Measurements from ENCODE around the gene DNAJA2. TPM values are rescaled to one million over a fixed set of nuclear protein-coding genes. Genes with fewer than 3 reads are reported as not detected.

The DNAJA2 gene
- total RNA-seq (2022; extraction: Qiagen RNA extraction), result 71.3 to 85.7 TPM (median 72.8 TPM) in 5 replicates

DNA sequence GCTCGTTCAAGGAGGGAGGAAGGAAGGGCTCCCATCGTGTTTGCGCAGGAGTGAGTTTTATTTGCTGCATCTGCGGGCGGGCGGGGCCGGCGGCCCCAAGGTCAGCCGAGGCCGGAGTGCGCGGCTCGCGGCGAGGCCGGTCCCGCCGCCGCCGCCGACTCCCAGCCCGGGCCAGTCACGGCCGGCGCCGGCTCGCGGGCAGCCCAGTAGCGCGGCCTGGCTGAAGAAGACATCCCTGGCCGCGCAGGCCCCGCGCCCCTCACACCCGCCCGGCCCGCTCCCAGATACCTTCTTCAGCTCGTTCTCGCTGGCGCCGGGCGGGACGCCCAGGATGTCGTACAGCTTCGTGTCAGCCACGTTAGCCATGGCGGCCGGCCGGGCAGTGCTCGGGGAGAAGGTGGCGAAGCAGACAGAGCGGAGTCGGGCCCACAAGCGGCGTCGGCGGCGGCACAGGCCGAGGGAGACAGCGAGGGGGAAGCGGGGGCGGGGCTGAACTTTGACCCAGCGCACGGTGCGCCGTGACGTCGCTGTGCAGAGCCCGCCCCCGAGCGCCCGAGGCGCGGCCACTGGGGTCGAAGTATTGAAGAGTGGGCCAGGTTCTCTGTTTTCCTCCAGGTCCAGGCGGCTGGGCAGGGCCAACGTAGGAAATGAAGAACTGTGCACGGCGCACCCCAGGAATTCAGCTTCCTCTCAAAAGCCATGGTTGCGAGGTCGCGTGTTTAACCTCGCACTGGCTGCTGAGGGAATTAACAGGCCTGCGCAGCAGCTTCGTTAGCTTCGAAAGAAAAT is at the start of gene DNAJA2:
DNAJA2 (minus strand) TSS at position 468 of the 789 bp plus-strand sequence; CDS start at position 366, 102 bp downstream.

Other genes with a start within 250 kb of the DNAJA2 start
- 0.01 to 0.09 TPM (median 0.07 TPM) in 5 replicates for gene MYLK3, start 225.3 kb downstream of the DNAJA2 start, total RNA-seq (2022; extraction: Qiagen RNA extraction)
- gene C16orf87, start 142.5 kb downstream of the DNAJA2 start, total RNA-seq (2022; extraction: Qiagen RNA extraction), result 6.0 to 8.8 TPM (median 7.0 TPM) in 5 replicates
- 11.7 to 14.7 TPM (median 11.9 TPM) in 5 replicates for gene GPT2, start 89.3 kb downstream of the DNAJA2 start, total RNA-seq (2022; extraction: Qiagen RNA extraction)
- gene NETO2, start 170.3 kb upstream of the DNAJA2 start, total RNA-seq (2022; extraction: Qiagen RNA extraction), result 79.7 to 104 TPM (median 88.8 TPM) in 5 replicates

Measured in A549 treated with CORT108297 at 1 μM for 4 hours (cell line).